Muscle layer of colon (tissue), 2 donors: Measurements from ENCODE around the gene AIFM1.

ENCODE experiments used
- H3K27ac ChIP-seq: one replicate; pipeline ENCODE4 v1.7.0; 2013; ENCODE audit warnings: low read depth, mild to moderate bottlenecking, low read length, moderate library complexity
- H3K27me3 ChIP-seq, 2 donors: one replicate each; pipeline ENCODE4 v1.7.0; 2013; ENCODE audit warnings: low read length in 2 of 2, mild to moderate bottlenecking in 2 of 2; ENCODE audit not compliant: insufficient read depth in 2 of 2, control insufficient read depth in 1 of 2
- H3K36me3 ChIP-seq: one replicate; pipeline ENCODE4 v1.7.0; 2013; ENCODE audit warnings: mild to moderate bottlenecking, low read length; ENCODE audit not compliant: insufficient read depth
- H3K4me1 ChIP-seq: one replicate; pipeline ENCODE4 v1.7.0; 2013; ENCODE audit warnings: mild to moderate bottlenecking, low read length; ENCODE audit not compliant: insufficient read depth
- H3K4me3 ChIP-seq, 2 donors: one replicate each; pipeline ENCODE4 v1.7.0; 2013; ENCODE audit warnings: low read length in 2 of 2, low read depth in 1 of 2, mild to moderate bottlenecking in 1 of 2, moderate library complexity in 1 of 2
- H3K9ac ChIP-seq: one replicate; pipeline ENCODE4 v1.7.0; 2013; ENCODE audit warnings: low read length
- H3K9me3 ChIP-seq: one replicate; pipeline ENCODE4 v1.7.0; 2013; ENCODE audit warnings: mild to moderate bottlenecking, low read length
- donor health status: abdominal sarcoma.
- donor health status: Adenocarcinoma of cecum.

Gene AIFM1

DNA sequence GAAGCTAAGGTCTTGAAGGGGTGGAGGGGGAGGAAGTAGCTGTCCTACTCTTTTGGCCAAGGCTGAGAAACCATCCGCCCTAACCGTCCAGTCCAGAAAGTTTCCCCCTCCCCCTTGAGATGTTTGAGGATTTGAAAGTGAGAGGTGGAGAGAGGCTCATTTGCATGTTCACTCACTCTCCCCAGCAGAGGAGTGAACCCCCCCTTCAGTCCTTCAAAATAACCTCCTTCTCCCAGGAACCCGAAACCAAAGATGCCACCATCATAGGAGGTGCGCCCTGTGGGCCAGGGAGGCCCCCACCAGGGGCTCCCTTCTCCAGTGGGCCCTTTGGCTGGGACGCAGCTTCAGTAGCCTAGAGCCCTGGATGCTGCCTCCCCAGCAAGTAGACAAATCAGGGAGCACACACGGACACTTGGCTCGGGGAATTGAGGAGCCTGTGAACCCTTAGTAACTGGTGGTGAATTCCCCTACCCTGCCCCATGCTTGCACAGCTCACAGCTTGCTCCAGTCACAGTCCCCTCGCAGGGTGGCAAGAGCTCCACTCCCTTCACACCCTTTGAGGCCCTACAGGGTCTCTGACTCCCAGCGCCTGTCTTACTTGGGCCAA is 80.9 kb downstream of the AIFM1 start:
- H3K36me3 ChIP-seq: no peaks in the 10 kb centered on the region
- H3K27me3 ChIP-seq: no peaks in the 10 kb centered on the region
- peaks cover 8% of the 10 kb centered on the region for H3K4me1 ChIP-seq
- no peaks in the 10 kb centered on the region for H3K9me3 ChIP-seq
- H3K4me3 ChIP-seq: no peak overlapping the region
- H3K27ac ChIP-seq: no peak overlapping the region
- H3K9ac ChIP-seq: no peak overlapping the region

DNA sequence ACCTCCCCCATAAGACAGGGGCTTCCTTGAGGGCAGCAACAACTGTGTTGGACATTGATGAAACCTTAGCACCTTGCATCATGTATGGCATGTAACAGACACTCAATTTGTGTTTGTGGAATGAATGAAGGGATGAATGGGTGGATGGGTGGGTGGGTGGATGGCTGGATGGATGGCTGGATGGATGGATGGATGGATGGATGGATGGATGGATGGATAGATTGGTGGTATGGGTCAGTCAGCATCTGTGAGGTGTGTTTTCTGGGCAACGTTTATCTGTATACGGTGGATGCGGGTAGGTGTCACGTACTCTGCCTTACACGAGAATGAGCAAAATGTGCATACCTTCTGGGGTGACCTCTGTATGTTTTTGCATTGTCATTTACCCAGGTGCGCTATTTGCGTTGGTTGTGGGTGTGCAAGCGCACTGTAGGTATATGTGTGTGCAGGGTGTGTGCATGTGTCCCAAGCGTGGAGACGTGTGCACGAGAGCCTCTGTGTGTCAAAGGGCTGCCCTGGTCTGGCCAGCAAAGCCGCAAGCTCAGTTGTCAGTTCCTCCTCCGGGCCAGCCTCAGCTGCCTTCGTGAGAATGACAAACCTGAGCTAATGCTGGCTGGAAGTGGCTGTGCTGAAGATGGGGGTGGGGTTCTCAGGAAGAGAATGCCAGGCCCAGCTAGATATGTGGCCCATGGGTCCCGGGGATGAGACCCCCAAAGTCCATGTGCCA is 81.8 kb downstream of the AIFM1 start:
- no peaks in the 10 kb centered on the region for H3K9me3 ChIP-seq
- H3K27me3 ChIP-seq: no peaks in the 10 kb centered on the region
- H3K4me1 ChIP-seq: peaks cover 8% of the 10 kb centered on the region
- H3K4me3 ChIP-seq: no peak overlapping the region
- no peak overlapping the region for H3K9ac ChIP-seq
- H3K36me3 ChIP-seq: no peaks in the 10 kb centered on the region
- no peak overlapping the region for H3K27ac ChIP-seq

DNA sequence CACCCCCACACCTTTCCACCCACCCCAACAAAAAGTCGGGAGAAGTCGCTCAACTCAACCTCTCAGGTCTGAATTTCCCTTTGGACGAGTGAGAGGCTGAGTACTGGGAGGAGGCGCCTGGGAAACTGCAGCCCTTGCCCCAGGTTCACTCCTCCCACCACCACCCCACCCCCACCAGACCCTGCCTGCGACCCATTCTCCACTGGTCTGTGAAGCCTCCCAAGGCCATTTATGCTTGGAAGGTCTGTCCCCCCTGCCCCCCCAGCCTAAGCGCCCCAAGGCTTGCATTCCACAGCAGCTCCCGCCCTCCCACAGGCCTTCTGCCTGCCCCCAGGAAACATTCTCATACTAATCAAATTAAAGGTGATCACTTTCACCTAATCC is 82.5 kb downstream of the AIFM1 start:
- Histone ChIP-seq H3K9me3 (no peaks in the 10 kb centered on the region), H3K4me1 (peaks cover 8% of the 10 kb centered on the region), H3K27me3 (no peaks in the 10 kb centered on the region), H3K4me3 (no peak overlapping the region), H3K27ac (no peak overlapping the region), H3K9ac (no peak overlapping the region), H3K36me3 (no peaks in the 10 kb centered on the region)

DNA sequence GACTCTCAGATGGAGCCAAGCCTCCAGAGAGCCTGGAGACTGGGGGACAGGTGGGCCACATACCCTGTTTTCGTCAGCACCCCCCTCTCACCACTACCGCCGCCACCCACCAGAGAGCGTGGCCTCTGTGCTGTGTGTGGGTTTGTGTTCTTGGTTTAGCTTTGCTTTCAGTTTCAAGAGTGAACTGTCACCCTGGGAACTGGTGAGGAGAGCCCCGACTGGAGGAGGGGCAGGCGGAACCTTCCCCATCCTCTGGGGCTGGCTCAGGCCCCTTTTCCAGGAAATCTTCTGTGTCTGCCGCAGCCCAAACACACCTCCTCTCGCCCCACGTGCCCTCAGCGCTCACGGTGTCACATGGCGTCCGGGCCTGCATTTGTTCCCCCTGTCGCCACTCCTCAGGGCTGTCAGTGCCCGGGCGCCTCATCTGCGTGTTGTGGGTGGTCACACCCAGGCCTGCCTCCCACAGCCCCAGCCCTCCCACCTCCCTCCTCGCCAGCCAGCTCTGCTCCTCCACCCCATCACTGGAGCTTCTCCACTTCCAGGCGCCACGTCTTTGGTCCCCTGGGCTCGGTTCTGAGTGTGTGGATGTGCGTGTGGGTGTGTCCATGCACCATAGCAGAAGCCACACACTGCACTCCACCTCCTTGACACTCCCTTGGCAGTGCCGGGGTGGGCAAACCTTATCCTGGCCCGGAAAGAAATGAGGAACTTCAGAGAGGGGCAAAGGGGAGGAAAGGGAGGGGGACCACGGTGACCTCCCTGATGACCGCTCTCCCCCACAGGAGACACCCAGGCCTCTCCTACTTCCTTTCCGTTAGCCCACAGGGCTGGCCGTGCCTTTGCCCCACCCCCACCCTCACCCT is 83.2 kb downstream of the AIFM1 start:
- no peak overlapping the region for H3K4me3 ChIP-seq
- peaks cover 8% of the 10 kb centered on the region for H3K4me1 ChIP-seq
- no peaks in the 10 kb centered on the region for H3K27me3 ChIP-seq
- no peaks in the 10 kb centered on the region for H3K9me3 ChIP-seq
- no peak overlapping the region for H3K9ac ChIP-seq
- H3K27ac ChIP-seq: no peak overlapping the region
- H3K36me3 ChIP-seq: no peaks in the 10 kb centered on the region

DNA sequence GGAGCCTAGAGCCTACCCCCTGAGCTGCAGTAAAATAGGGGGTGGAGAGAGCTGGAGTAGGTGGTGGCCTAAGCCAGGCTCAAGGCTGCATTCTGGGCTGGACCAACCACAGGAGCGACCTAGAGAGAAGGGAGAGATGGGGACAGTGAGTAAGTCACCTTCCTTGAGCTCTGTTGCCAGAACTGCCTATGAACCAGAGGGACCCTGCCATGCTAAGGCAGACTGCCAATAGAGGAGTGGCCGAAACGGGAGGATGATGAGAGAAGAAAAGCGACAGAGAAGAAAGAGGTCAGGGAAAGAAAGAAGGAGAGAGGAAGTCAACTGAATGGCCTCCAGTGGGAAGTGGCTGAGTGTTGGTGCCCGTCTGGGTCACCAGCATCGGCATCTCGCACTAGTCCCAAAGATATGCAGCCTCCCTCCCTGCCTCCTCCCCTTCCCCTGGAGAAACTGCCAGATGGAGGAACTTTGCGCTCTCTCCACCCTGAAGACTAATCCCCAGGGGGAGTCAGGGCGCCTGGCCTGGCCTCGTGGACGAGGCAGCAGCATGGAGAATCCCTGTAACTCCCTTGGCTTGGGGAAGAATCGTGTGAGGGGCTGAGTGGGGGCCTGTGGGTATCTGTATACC is 84.1 kb downstream of the AIFM1 start:
- Histone ChIP-seq H3K4me1 (peaks cover 8% of the 10 kb centered on the region), H3K27ac (no peak overlapping the region)

DNA sequence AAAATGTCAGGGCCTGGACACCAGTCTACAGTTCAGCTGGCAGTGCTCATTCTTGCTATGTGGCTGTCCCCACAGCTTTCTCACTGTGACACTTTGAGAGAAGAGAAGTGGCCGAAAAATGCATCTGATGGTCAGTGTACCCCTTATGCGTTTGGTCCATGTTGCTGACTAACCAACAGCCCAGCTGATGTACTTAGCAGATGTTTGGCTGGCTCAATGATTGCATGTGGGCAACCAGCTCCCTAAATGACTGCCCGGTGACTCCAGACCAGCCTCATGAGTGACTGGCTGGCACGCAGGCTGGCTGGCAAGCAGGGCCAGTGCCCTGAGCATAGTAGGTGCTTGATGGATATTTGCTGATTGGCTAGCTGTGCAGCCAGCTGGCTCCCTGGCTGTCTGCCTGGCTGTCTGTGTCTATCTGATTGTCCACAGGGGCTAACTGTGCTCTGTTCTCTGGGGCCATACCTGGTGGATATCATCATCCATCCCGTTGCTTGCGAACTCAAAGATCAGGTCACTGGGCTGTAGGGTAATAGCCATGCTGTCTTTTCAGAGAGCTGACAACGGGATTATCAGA is 84.8 kb downstream of the AIFM1 start:
- H3K27me3 ChIP-seq: no peaks in the 10 kb centered on the region
- H3K36me3 ChIP-seq: no peaks in the 10 kb centered on the region
- H3K9me3 ChIP-seq: no peaks in the 10 kb centered on the region
- no peak overlapping the region for H3K27ac ChIP-seq
- H3K9ac ChIP-seq: no peak overlapping the region
- H3K4me1 ChIP-seq: peaks cover 8% of the 10 kb centered on the region
- H3K4me3 ChIP-seq: no peak overlapping the region

More for the DNA sequence above, 84.1 kb downstream of the AIFM1 start:
- Histone ChIP-seq H3K36me3 (no peaks in the 10 kb centered on the region), H3K9ac (no peak overlapping the region), H3K9me3 (no peaks in the 10 kb centered on the region), H3K4me3 (no peak overlapping the region), H3K27me3 (no peaks in the 10 kb centered on the region)

DNA sequence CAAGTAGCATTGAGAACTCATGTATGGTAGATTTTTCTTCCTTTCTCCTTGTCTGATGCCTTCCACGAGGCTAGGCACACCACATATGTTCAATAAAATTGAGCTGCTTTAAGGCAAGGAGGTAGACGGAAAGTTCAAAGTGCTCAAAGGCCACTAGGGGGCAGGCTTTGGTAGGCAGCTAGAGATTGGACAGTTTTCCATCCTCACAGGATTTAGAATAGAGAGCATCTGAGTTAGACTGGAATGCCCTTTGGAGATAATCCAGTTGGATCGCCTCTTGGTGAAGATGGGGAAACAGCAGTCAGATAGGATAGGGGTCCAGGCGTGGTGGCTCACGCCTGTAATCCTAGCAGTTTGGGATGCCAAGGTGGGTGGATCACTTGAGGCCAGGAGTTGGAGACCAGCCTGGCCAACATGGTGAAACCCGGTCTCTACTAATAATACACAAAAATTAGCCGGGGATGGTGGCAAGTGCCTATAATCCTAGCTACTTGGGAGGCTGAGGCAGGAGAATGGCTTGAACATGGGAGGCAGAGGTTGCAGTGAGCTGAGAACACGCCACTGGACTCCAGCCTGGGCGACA is 85.7 kb downstream of the AIFM1 start:
- Histone ChIP-seq H3K4me3 (no peak overlapping the region), H3K9me3 (no peaks in the 10 kb centered on the region), H3K27ac (no peak overlapping the region), H3K36me3 (no peaks in the 10 kb centered on the region), H3K4me1 (peaks cover 8% of the 10 kb centered on the region), H3K27me3 (no peaks in the 10 kb centered on the region), H3K9ac (no peak overlapping the region)
